Measurements from ENCODE around the gene KRTAP5-11.
"Not testable (repeated sequence)": the region's sequence is repeated elsewhere in the genome, so short reads cannot be mapped to it uniquely, and the experiment has no call there.

The KRTAP5-11 gene

GRCh38 chr11:71582309-71582895 lies at the start of gene KRTAP5-11:
Gene KRTAP5-11, minus strand, starts transcription at chr11:71582875. Its CDS starts 38 bp downstream, at chr11:71582837.
- DNase-seq, result no peak

- not testable (repeated sequence) for DNase-seq
These were observed 48.9 kb upstream of the KRTAP5-11 start for GRCh38 chr11:71631551-71631950.

GRCh38 chr11:71630071-71630470 lies 47.4 kb upstream of the KRTAP5-11 start:
- DNase-seq, result not testable (repeated sequence)

GRCh38 chr11:71628943-71629342 lies 46.3 kb upstream of the KRTAP5-11 start:
- DNase-seq, result not testable (repeated sequence)

GRCh38 chr11:71623226-71623625 lies 40.6 kb upstream of the KRTAP5-11 start:
- DNase-seq, result not testable (repeated sequence)

GRCh38 chr11:71622561-71622960 lies 39.9 kb upstream of the KRTAP5-11 start:
- DNase-seq, result not testable (repeated sequence)

GRCh38 chr11:71615003-71615402 lies 32.3 kb upstream of the KRTAP5-11 start:
- not testable (repeated sequence) for DNase-seq

- not testable (repeated sequence) for DNase-seq
These were observed 31.8 kb upstream of the KRTAP5-11 start for GRCh38 chr11:71614366-71614917.

- not testable (repeated sequence) for DNase-seq
These were observed 31.3 kb upstream of the KRTAP5-11 start for GRCh38 chr11:71613931-71614330.

- DNase-seq, result not testable (repeated sequence)
These were observed 28.7 kb upstream of the KRTAP5-11 start for GRCh38 chr11:71611218-71611910.

- DNase-seq, result not testable (repeated sequence)
These were observed 25.6 kb upstream of the KRTAP5-11 start for GRCh38 chr11:71608272-71608671.

GRCh38 chr11:71607520-71608216 lies 25.0 kb upstream of the KRTAP5-11 start:
- DNase-seq, result not testable (repeated sequence)

GRCh38 chr11:71606853-71607519 lies 24.3 kb upstream of the KRTAP5-11 start:
- not testable (repeated sequence) for DNase-seq

GRCh38 chr11:71604798-71605488 lies 22.3 kb upstream of the KRTAP5-11 start:
- DNase-seq, result not testable (repeated sequence)

GRCh38 chr11:71603221-71603620 lies 20.5 kb upstream of the KRTAP5-11 start:
- DNase-seq, result not testable (repeated sequence)

GRCh38 chr11:71589546-71589920 lies 6.9 kb upstream of the KRTAP5-11 start:
- not testable (repeated sequence) for DNase-seq

- DNase-seq, result not testable (repeated sequence)
These were observed 6.3 kb upstream of the KRTAP5-11 start for GRCh38 chr11:71588822-71589545.

GRCh38 chr11:71588314-71588713 lies 5.6 kb upstream of the KRTAP5-11 start:
- DNase-seq, result not testable (repeated sequence)

- not testable (repeated sequence) for DNase-seq
These were observed 3.0 kb upstream of the KRTAP5-11 start for GRCh38 chr11:71585673-71586072.

GRCh38 chr11:71582969-71583368 lies 294 bp upstream of the KRTAP5-11 start:
- not testable (repeated sequence) for DNase-seq

GRCh38 chr11:71581826-71582225 lies 849 bp downstream of the KRTAP5-11 start:
- no peak for DNase-seq

Data from activated gamma-delta T cell treated with Interleukin-2 at 50 U/mL for 16 hours (primary cell).